HG03064 (cell line): ENCODE data around the gene ZNF232.
"Not testable (repeated sequence)": the region's sequence is repeated elsewhere in the genome, so short reads cannot be mapped to it uniquely, and the experiment has no call there.

ENCODE experiments used
- ATAC-seq: cut with Tn5 transposase; IDR thresholded peaks from one replicate; pipeline ENCODE4 v1.9.1; 2021; ENCODE audit warnings: low read depth; ENCODE audit not compliant: unreplicated experiment

Gene ZNF232

GRCh38 chr17:5130687-5131086, 19.0 kb upstream of the ZNF232 start:
- ATAC-seq: not testable (repeated sequence)

GRCh38 chr17:5130261-5130660, 18.6 kb upstream of the ZNF232 start:
- ATAC-seq: not testable (repeated sequence)

GRCh38 chr17:5129770-5130169, 18.1 kb upstream of the ZNF232 start:
- ATAC-seq: not testable (repeated sequence)

- no peak for ATAC-seq
These were observed 17.3 kb upstream of the ZNF232 start for GRCh38 chr17:5128905-5129535.

GRCh38 chr17:5128387-5128786, 16.7 kb upstream of the ZNF232 start:
- ATAC-seq: not testable (repeated sequence)

- no peak for ATAC-seq
These were observed 16.2 kb upstream of the ZNF232 start for GRCh38 chr17:5127910-5128309.

GRCh38 chr17:5126719-5127488, 15.2 kb upstream of the ZNF232 start:
- ATAC-seq: no peak

GRCh38 chr17:5124896-5125295, 13.2 kb upstream of the ZNF232 start:
- ATAC-seq: not testable (repeated sequence)

- not testable (repeated sequence) for ATAC-seq
These were observed 12.6 kb upstream of the ZNF232 start for GRCh38 chr17:5124125-5124760.

- ATAC-seq: no peak
These were observed 11.9 kb upstream of the ZNF232 start for GRCh38 chr17:5123343-5124124.

- ATAC-seq: no peak
These were observed 11.1 kb upstream of the ZNF232 start for GRCh38 chr17:5122586-5123342.

GRCh38 chr17:5122056-5122455, 10.4 kb upstream of the ZNF232 start:
- not testable (repeated sequence) for ATAC-seq

- ATAC-seq: no peak
These were observed 9.6 kb upstream of the ZNF232 start for GRCh38 chr17:5121186-5121841.

GRCh38 chr17:5120436-5121185, 8.9 kb upstream of the ZNF232 start:
- not testable (repeated sequence) for ATAC-seq

GRCh38 chr17:5120036-5120435, 8.4 kb upstream of the ZNF232 start:
- no peak for ATAC-seq

- no peak for ATAC-seq
These were observed 6.5 kb upstream of the ZNF232 start for GRCh38 chr17:5118219-5118618.

GRCh38 chr17:5115673-5116651, 4.3 kb upstream of the ZNF232 start, which contains the start of gene USP6:
USP6 (plus strand) TSS chr17:5116032; CDS start chr17:5130368, 14,336 bp downstream.
- no peak for ATAC-seq

GRCh38 chr17:5110816-5111215, 862 bp downstream of the ZNF232 start:
- no peak for ATAC-seq
